Activated effector memory CD4-positive, alpha-beta T cell treated with anti-CD3 and anti-CD28 coated beads, Interleukin-2, amount 50 U/mL, for 16 hours (primary cell): ENCODE results near the gene DUS1L.

Experiments used
- DNase-seq: peaks from one replicate; pipeline ENCODE4 v3.0.0-alpha.2; 2020

Gene DUS1L

DNA sequence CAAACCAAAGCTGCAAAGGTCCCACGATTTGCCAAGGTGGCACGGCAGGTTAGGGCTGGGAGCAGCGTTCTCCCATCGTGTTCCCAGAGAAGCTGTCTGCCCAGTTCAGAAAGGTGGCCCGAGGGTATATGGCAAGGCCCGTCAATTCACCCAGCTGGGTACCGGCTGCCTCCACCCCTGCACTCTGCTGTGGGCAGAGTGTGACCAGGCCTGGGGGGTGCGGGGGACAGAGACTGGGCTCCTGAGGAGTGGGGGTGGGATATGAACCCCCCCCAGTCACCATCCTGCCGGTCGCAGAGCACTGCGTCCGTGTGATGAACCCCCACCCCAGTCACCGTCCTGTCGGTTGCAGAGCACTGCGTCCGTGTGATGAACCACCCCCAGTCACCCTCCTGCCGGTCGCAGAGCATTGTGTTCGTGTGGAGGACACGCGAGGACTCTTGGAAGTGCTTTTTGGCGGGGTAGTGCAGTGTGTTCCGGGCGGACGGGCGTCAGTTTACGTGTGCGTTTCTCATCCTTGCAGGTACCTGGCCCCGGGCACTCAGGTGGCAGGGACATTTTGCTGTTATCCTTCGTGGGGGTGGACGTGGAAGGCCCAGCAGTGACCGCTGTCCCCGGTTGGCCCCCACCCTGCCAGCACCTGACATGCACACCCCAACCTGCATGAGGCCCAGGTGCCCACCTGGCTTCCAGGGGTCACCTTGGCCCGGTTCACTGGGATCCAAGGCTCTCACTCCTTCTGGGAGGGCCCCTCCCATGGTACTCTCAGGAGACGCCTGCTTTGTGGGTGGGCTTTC lies 35.1 kb upstream of the DUS1L start:
- DNase-seq = no peak

- DNase-seq = no peak
Measured at GRCh38 chr17:82098939-82099763, 33.5 kb upstream of the DUS1L start.

DNA sequence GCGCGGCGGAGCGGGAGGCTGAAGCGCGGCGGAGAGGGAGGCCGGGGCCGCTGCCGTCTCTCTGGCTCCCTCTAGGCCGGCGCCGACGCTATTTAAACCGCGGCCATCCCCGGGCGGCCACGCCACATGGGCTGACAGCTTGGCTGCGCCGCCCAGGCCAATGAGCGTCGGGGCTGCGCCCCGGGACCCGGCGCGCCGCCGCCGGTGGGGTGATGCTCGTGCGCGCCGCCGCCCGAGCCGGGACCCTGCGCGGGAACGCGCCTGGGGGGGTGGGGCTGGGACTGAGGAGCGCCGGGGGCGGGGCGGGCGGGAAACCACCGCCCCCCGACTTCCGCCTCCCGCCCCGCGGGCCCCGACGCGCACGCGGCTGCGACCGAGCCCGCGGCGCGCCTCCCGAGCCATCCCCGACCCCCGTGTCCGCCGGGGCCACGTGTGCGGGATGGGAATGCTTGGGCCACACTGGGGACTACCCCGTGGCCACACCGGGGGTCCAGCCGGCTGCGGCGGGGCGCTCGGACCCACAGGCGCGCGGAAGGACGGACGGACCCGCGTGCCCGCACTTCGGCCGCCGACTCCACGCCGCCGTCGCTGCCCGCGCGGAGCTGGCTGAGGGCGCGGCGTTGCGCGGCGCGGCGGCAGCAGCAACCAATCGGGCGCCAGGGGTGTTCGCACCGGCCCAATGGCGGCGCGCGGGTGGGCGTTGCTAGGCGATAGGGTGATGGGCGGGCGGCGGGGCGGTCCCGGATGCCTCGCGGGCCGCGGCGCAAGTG lies 32.8 kb upstream of the DUS1L start, which contains the start of gene FASN:
FASN (minus strand) TSS at position 68 of the 770 bp plus-strand sequence. CDS start 1,791 bp downstream, outside the sequence.
- peak; percentile 97 for DNase-seq

DNA sequence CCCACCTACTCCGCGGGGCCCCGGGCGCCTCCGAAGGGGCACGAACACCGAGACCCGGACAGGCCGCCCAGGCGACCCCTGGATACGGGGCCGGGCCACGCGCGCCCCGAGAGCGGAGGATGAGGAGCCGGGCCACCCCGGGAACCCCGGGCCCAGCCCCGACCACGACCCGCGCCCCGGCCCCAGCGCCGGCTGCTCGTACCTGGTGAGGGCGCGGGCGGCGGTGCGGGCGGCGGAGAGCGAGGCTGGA lies 32.2 kb upstream of the DUS1L start:
- no peak for DNase-seq

GRCh38 chr17:82097184-82097918 lies 31.7 kb upstream of the DUS1L start:
- peak; percentile 74 for DNase-seq

DNA sequence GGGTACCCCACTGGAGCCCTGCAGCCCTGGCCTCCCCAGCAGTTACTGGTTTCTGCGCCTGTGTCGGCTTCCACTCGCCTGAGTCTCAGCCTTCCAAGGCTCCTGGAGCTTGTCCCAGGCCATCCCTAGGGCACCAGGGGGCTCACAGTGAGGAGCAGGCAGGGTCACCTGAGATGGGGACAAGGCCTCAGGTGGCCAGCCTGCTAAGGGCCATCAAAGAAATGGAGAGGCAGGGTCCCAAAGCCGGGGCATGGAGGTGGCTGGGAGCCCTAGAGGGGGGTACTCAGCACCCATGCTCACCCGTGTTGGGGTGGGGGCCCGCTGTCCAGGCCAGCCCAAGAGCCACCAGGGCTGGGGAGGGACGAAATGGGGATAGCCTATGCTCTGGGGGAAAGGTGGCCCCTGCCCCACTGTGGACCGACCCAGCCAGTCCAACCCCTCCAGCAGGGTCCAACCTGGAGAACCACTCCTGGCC lies 31.1 kb upstream of the DUS1L start:
- DNase-seq = peak; percentile 62

- peak; percentile 62 for DNase-seq
Measured at GRCh38 chr17:82095777-82096708, 30.4 kb upstream of the DUS1L start.

DNA sequence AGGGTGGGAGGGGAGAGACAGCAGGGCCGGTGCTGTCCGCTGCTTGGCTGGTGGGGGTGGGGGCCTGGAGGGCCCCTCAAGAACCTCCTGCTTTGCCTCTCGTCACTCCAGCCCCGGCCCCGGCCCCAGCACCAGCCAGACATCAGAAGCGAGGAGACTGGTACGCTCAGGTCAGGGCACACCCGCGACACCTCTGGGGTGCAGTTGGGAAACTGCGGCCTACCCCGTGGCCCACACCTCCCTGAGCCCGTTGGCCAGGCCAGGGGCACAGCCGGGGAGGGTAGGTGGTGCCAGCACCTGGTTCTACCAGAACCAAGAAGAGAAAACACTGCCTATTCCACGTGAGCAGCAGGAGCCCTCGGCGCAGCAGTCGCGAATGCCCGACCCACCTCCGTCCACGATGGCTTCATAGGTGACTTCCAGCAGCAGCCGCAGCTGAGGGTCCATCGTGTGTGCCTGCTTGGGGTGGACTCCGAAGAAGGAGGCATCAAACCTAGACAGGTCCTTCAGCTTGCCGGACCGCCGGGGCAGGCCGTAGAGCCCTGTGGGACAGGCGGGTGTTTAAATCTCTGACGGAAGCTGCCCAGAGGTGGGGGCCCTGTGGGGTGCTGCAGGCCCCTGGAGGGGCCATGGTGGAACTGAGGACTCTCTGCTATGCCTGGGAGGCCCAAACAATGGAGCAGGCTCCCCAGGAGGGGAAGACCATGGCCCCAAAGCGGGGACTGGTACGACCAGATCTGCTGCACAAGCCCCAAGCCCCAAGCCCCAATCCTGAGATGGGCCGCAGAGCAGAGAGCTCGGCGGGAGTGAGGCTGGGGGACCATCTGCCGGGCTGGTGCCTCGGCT lies 29.6 kb upstream of the DUS1L start:
- peak; percentile 63 for DNase-seq

DNA sequence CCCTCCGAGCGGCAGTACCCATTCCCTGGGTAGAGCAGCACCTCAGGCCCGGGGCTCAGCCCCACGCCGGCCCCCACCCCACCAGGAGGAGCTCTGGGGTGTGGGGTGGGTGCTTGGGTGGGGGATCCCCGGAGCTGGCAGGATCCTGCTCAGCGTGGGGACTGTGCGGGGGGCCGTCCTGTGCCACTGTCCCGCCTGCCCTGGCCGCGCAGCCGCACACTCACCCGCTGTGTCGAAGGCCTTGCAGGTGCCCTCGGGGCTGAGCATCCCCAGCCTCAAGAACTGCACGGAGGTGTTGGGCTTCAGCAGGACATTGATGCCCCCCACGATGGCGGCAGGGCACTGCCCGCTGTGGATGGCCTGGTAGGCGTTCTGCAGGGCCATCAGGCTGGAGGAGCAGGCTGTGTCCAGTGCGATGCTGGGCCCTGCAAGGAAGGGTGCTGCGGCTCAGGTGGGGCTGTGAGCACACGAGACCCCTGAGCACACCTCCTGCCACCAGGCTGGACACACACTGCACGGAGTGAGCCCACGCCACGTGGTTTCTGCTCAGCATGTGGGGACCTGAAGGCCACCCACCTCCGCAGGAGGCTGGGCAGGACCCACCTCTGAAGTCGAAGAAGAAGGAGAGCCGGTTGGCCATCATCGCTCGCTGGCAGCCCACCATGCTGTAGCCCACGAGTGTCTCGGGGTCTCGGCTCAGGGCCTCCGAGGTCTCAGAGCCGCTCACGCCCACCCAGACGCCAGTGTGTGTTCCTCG lies 27.6 kb upstream of the DUS1L start:
- peak; percentile 61 for DNase-seq

- no peak for DNase-seq
Measured at GRCh38 chr17:82092628-82092994, 27.0 kb upstream of the DUS1L start.

DNA sequence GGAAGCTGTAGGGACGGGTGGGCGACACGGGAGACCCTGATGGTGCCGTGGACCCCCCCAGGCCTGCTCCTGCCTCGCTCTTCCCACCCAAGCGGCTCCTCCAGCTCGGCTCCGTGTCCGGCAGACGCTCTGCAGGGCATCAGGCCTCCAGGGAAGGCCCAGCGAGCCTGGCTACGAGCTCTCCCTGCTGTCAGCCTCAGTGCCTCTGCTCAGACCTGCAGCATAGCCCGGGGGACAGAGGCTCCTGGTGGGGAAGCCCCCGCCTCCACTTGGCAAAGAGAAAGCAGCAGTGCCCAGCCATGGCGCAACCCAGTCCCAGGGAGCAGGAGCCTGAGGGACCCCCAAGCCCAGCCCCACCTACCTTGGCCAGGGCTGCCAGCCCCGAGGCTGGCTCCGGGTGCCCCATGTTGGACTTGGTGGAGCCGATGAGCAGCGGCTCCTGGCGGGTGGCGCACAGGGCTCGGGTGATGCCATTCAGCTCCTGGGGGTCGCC lies 26.5 kb upstream of the DUS1L start:
- DNase-seq = peak; percentile 62

GRCh38 chr17:82091264-82092066 lies 25.9 kb upstream of the DUS1L start:
- no peak for DNase-seq

DNA sequence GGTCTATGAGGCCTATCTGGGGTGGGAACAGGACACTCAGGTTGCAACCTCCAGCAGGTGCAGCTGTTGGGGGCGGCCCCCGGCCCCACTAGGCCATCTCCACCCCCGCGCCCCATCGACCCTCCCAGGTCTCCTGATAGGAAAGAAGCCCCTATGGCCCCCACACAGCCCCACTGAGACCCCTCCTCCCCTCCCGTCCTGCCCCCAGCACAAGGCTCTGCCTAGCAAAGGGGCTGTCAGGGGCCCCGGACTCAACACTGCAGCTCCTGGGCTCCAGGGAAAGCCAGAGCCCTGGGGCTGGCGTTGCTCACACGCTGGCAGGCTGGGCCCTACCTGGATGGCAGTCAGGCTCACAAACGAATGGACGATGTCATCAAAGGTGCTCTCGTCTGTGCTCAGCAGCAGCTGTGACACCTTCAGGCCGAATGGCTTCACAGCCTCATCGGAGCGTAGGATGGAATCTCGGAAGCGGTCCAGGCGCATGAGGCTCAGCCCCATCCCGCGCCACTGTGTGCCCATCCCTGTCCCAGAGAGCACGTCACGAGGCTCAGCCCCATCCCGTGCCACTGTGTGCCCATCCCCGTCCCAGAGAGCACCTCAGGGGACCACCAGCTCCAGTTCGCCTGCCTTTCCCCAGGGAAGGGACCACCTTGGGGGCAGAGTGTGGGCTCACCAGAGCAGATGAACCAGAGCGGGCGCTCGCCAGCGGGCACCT lies 25.1 kb upstream of the DUS1L start:
- no peak for DNase-seq

GRCh38 chr17:82089723-82090548 lies 24.3 kb upstream of the DUS1L start:
- DNase-seq = no peak

- no peak for DNase-seq
Measured at GRCh38 chr17:82088838-82089722, 23.5 kb upstream of the DUS1L start.
